GM12878 (cell line): Measurements from ENCODE around the gene ITGB5. TPM values are rescaled to one million over a fixed set of nuclear protein-coding genes. Genes with fewer than 3 reads are reported as not detected.

Experiments
- ATAC-seq: fragments of 200-7000 bp; cut with Tn5 transposase; 3 replicates; pipeline ENCODE4 v1.9.1; 2020; ENCODE audit warnings: mild to moderate bottlenecking, moderate library complexity
- BruUV-seq: library from RNA; stranded (reverse); fragments of 400-500 nt; replicated peaks from 2 replicates; lab custom pipeline; 2021; lab: Mats Ljungman, UMichigan
- CTCF ChIA-PET: fragments of 300-600 bp; sonication (Branson Sonifier 250); formaldehyde crosslinking; extraction: SDS; loops from one replicate; lab custom pipeline; 2021; ENCODE audit warnings: inconsistent platforms; lab: Yijun Ruan, JAX
- POLR2A ChIA-PET: fragments of 350-600 bp; formaldehyde crosslinking; extraction: SDS; loops from one replicate; lab custom pipeline; 2021; ENCODE audit warnings: inconsistent platforms; lab: Charles Lee
- RAD21 ChIA-PET: fragments of 300-600 bp; sonication (Branson Sonifier 250); formaldehyde crosslinking; loops from one replicate; lab custom pipeline; 2023; ENCODE audit warnings: antibody characterized with exemption; ENCODE audit not compliant: unreplicated experiment; lab: Charles Lee
- SMC1A ChIA-PET: fragments of 300-600 bp; sonication (Branson Sonifier 250); formaldehyde crosslinking; loops from one replicate; lab custom pipeline; 2023; ENCODE audit not compliant: unreplicated experiment, uncharacterized antibody; lab: Charles Lee
- DNase-seq: peaks from one replicate; pipeline ENCODE4 v3.0.0-alpha.2; 2011; ENCODE audit warnings: low read depth, low spot score
- FAIRE-seq: peaks from 3 replicates; lab custom pipeline; 2011; peaks lifted over from hg19 to GRCh38; lab: Jason Lieb, UNC
- H2AFZ ChIP-seq: 2 replicates; pipeline ENCODE4 v1.6.0; 2011; ENCODE audit warnings: low read depth, low read length, control low read depth; ENCODE audit not compliant: control insufficient read depth
- H3K27ac ChIP-seq: 2 replicates; pipeline ENCODE4 v1.5.1; 2011; ENCODE audit warnings: control low read depth; ENCODE audit not compliant: control insufficient read depth, insufficient read depth
- H3K27me3 ChIP-seq, 2 experiments: replicated peaks in 1 of 2; 2 replicates each; pipeline versions ENCODE4 v1.6.0 to v1.6.1; 2011; ENCODE audit warnings: low read length in 1 of 2; ENCODE audit not compliant: control insufficient read depth in 2 of 2, insufficient read depth in 2 of 2
- H3K36me3 ChIP-seq, 2 experiments: 2 replicates each; pipeline ENCODE4 v1.5.1; 2011; ENCODE audit warnings: low read length in 1 of 2; ENCODE audit not compliant: control insufficient read depth in 2 of 2, insufficient read depth in 2 of 2
- H3K4me1 ChIP-seq: 2 replicates; pipeline ENCODE4 v1.6.1; 2011; ENCODE audit warnings: mild to moderate bottlenecking, low read length, moderate library complexity, mixed read lengths; ENCODE audit not compliant: control insufficient read depth, insufficient read depth
- H3K4me2 ChIP-seq: 2 replicates; pipeline ENCODE4 v1.6.0; 2011; ENCODE audit warnings: control low read depth; ENCODE audit not compliant: control insufficient read depth, insufficient read depth
- H3K4me3 ChIP-seq: fragments of 200-600 bp; sonication (generic); 2 replicates; pipeline ENCODE4 v1.5.1; 2016
- H3K79me2 ChIP-seq: 2 replicates; pipeline ENCODE4 v1.6.0; 2011; ENCODE audit warnings: low read length; ENCODE audit not compliant: control insufficient read depth, insufficient read depth
- H3K9ac ChIP-seq: 2 replicates; pipeline ENCODE4 v1.8.0; 2011; ENCODE audit warnings: low read length, control low read depth, mixed read lengths; ENCODE audit not compliant: control insufficient read depth, insufficient read depth
- H3K9me3 ChIP-seq: replicated peaks from 3 replicates; pipeline ENCODE4 v1.5.1; 2011; ENCODE audit warnings: mild to moderate bottlenecking, low read length; ENCODE audit not compliant: control insufficient read depth, insufficient read depth
- H4K20me1 ChIP-seq: 2 replicates; pipeline ENCODE4 v1.6.0; 2011; ENCODE audit not compliant: control insufficient read depth, insufficient read depth
- ATF7 ChIP-seq: fragments of 450-650 bp; IDR thresholded peaks from 2 replicates; pipeline ENCODE4 v1.6.1; 2016; ENCODE audit warnings: low read depth, mild to moderate bottlenecking
- BHLHE40 ChIP-seq, 2 experiments: fragments of 450-650 bp in 1 of 2; IDR thresholded peaks; 2 replicates each; pipeline ENCODE4 v1.6.1; 2011 to 2017; ENCODE audit warnings: low read depth in 2 of 2, borderline replicate concordance in 1 of 2, improper control_type of control experiment in 1 of 2, low read length in 1 of 2, mild to moderate bottlenecking in 1 of 2
- CREB1 ChIP-seq: IDR thresholded peaks from 2 replicates; pipeline ENCODE4 v1.6.1; 2012; ENCODE audit warnings: low read depth, mild to moderate bottlenecking, inconsistent platforms
- DPF2 ChIP-seq: fragments of 450-650 bp; IDR thresholded peaks from 2 replicates; pipeline ENCODE4 v1.6.1; 2017; ENCODE audit warnings: mild to moderate bottlenecking
- EGR1 ChIP-seq, 2 experiments: IDR thresholded peaks; 1 replicate in 1 of 2; 2 replicates in 1 of 2; pipeline ENCODE4 v1.6.1; 2011 to 2012; ENCODE audit warnings: low read depth in 2 of 2, low read length in 2 of 2, borderline replicate concordance in 1 of 2, mild to moderate bottlenecking in 1 of 2, moderate library complexity in 1 of 2
- EP300 ChIP-seq, 2 experiments: fragments of 150-350 bp in 1 of 2; IDR thresholded peaks; 2 replicates each; pipeline ENCODE4 v1.6.1; 2011 to 2012; ENCODE audit warnings: low read depth in 2 of 2, low read length in 2 of 2, borderline replicate concordance in 1 of 2, improper control_type of control experiment in 1 of 2, inconsistent platforms in 1 of 2; ENCODE audit not compliant: control insufficient read depth in 1 of 2
- IKZF1 ChIP-seq: fragments of 450-650 bp; conservative IDR thresholded peaks from 2 replicates; pipeline ENCODE4 v1.6.1; 2017; ENCODE audit warnings: antibody characterized with exemption, mild to moderate bottlenecking
- IKZF2 ChIP-seq, 2 experiments: fragments of 450-650 bp; IDR thresholded peaks; 2 replicates each; pipeline ENCODE4 v1.6.1; 2017; ENCODE audit warnings: mild to moderate bottlenecking in 2 of 2, moderate library complexity in 2 of 2
- MEF2A ChIP-seq: IDR thresholded peaks from 2 replicates; pipeline ENCODE4 v1.6.1; 2011; ENCODE audit warnings: low read depth, mild to moderate bottlenecking, low read length, moderate library complexity; ENCODE audit not compliant: insufficient read depth
- MEF2B ChIP-seq: fragments of 450-650 bp; IDR thresholded peaks from 2 replicates; pipeline ENCODE4 v1.6.1; 2018; ENCODE audit warnings: mild to moderate bottlenecking, moderate library complexity; ENCODE audit not compliant: partially characterized antibody, poor library complexity, severe bottlenecking
- NBN ChIP-seq: fragments of 450-650 bp; IDR thresholded peaks from 2 replicates; pipeline ENCODE4 v1.6.1; 2016
- NR2F1 ChIP-seq: fragments of 450-650 bp; conservative IDR thresholded peaks from 2 replicates; pipeline ENCODE4 v1.6.1; 2017; ENCODE audit warnings: mild to moderate bottlenecking
- POLR2A ChIP-seq: IDR thresholded peaks from 2 replicates; pipeline ENCODE4 v1.6.1; 2011; ENCODE audit warnings: low read depth, mild to moderate bottlenecking, low read length
- WGBS: methylation state at CpG from one replicate; pipeline ENCODE4 v1.1.6; 2016; ENCODE audit warnings: low lambda C conversion rate; ENCODE audit not compliant: insufficient replicate concordance, insufficient coverage; ENCODE audit errors: missing lambda C conversion rate; 5-methylcytosine and 5-hydroxymethylcytosine counted together
- in situ Hi-C: fragments of 300-500 bp; cut with MboI; formaldehyde crosslinking; loops from 9 replicates; pipeline ENCODE4 v1.14.3; 2018; ENCODE audit warnings: mixed read lengths
- intact Hi-C: fragments of 100-400 bp; cut with micrococcal nuclease; formaldehyde crosslinking; loops from one replicate; pipeline ENCODE4 v1.14.2; 2022; ENCODE audit not compliant: unreplicated experiment
- polyA plus RNA-seq, 11 experiments: library from polyadenylated mRNA; depleted of rRNA in 4 of 11; unstranded in 6 of 11; stranded (reverse) in 5 of 11; fragments of >200 nt; fragmentation: Nextera tagmentation in 4 of 11; fragmentation: Illumina TruSeq in 1 of 11; extraction: Ambion mirVana in 4 of 11; extraction: Trizol in 1 of 11; gene quantifications; 1 replicate in 1 of 11; 2 replicates in 10 of 11; pipeline versions ENCODE4 v1.2.1 to v1.2.3, GENCODE V29; 2011 to 2016; ENCODE audit warnings: inconsistent platforms in 2 of 11, missing spikeins in 2 of 11, low read depth in 1 of 11
- total RNA-seq, 4 experiments: library from RNA; depleted of rRNA in 3 of 4; stranded (reverse); fragments of >200 nt in 3 of 4; fragmentation: Illumina TruSeq in 1 of 4; extraction: Trizol in 1 of 4; gene quantifications; 2 replicates each; pipeline versions ENCODE4 v1.2.1 to v1.2.3, GENCODE V29; 2013 to 2021
- TF ChIP-seq, protein P1 (sequence below): fragments of 450-650 bp; IDR thresholded peaks from 2 replicates; pipeline ENCODE4 v1.6.1; 2017; ENCODE audit warnings: mild to moderate bottlenecking, moderate library complexity
- TF ChIP-seq, protein P2 (sequence below): fragments of 450-650 bp; IDR thresholded peaks from 2 replicates; pipeline ENCODE4 v1.6.1; 2016; ENCODE audit warnings: mild to moderate bottlenecking
- TF ChIP-seq, protein P3 (sequence below): IDR thresholded peaks from 2 replicates; pipeline ENCODE4 v1.6.1; 2011; ENCODE audit warnings: mild to moderate bottlenecking, low read depth, low read length, moderate library complexity; ENCODE audit not compliant: insufficient replicate concordance

ITGB5 gene
- total and polyA plus RNA-seq, 10 of the 15 experiments (the other 5 are each of a cell fraction or from before 2014, with no cell fraction given) = 0.05 to 10.0 (median 0.83) TPM; not detected in 2

DNA sequence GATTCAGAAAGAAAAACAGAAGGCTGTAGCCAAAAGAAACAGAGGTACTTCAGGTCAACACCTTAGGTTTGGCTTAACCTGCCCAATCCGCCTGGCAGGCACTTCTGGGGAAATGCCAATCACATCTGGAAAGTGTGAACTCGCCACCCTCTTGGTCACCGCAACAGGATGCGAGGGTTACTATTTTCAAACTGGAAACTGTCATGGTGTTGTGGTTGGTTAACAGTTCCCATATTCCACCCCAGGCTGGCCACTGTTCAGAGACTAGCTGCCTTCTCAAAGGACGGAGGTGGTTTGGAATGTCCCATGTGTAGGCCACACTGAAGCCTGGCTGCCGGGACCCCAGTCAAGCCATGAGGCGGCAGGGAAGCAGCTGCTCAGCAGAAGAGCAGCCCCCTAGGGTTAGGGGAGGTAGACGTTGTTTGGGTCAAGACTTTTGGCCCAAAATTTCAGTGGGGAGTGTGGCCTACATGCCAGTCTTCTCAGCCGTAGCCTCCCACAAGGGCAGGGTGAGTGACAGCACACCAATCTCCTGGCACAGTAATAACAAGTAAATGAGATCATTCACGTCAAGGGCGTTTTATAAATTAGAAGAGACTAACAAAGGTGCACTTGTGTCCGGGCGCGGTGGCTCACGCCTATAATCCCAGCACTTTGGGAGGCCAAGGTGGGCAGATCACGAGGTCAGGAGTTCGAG lies 102.3 kb downstream of the ITGB5 start:
- POLR2A ChIA-PET = interaction anchor here (1.1 to 1.7 kb wide), 4 partner anchors 25 to 151 kb away, joined by 3 to 4 read pairs (median 4); partner anchors contain the start of gene MUC13
- no peak for FAIRE-seq
- RAD21 ChIA-PET = interaction anchor here (1.0 to 5.3 kb wide), 6 partner anchors 14 to 117 kb away, joined by 3 to 41 read pairs (median 6); no protein-coding TSS in a partner anchor
- in situ Hi-C loops = no loop called here
- CTCF ChIA-PET = interaction anchor here (0.7 to 7.0 kb wide), 10 partner anchors 15 to 117 kb away, joined by 3 to 96 read pairs (median 4); no protein-coding TSS in a partner anchor
- Histone ChIP-seq H3K4me1 (peaks cover 21% of the 10 kb centered on the region), H3K9me3 (no peaks in the 10 kb centered on the region), H3K27me3 (no peaks in the 10 kb centered on the region), H4K20me1 (no peaks in the 10 kb centered on the region), H3K36me3 (no peaks in the 10 kb centered on the region), H3K79me2 (no peaks in the 10 kb centered on the region), H2AFZ (0 out of 2 replicates have a peak overlapping the region, but pooled peaks have one; percentile 5), H3K27ac (peak overlapping the region; percentile 45; the same call in 1 of the 2 replicates), H3K9ac (no peak overlapping the region), H3K4me2 (peak overlapping the region; percentile 21), H3K4me3 (no peak overlapping the region)
- intact Hi-C loops = no loop called here
- SMC1A ChIA-PET = interaction anchor here (0.6 to 7.1 kb wide), 7 partner anchors 15 to 1045 kb away, joined by 3 to 88 read pairs (median 3); no protein-coding TSS in a partner anchor
- 47% methylated on average over 17 of the region's 17 CpGs for WGBS
- BruUV-seq = no TSS peak
- DNase-seq = peak; percentile 90
- ATAC-seq = peak; percentile 84
- TF ChIP-seq ATF7 (0 out of 2 replicates have a peak, but pooled peaks have one; percentile 33), DPF2 (peak; percentile 90), BHLHE40 (IDR thresholded peaks at IDR 0.05; ENCODE audit: borderline replicate concordance in 1 of 2, low read depth in 2 of 2, low read length in 1 of 2) (peak in 1 of 2 experiments; percentile 58; a peak in 2 of 4 replicates), MEF2A (0 out of 2 replicates have a peak, but pooled peaks have one; percentile 29), IKZF1 (peak; percentile 98), NBN (peak; percentile 48; the same call in 1 of the 2 replicates), NR2F1 (peak; percentile 83), EP300 (IDR thresholded peaks at IDR 0.05; ENCODE audit: borderline replicate concordance in 1 of 2, control insufficient read depth in 1 of 2, low read depth in 2 of 2, low read length in 2 of 2) (peak; percentile 67 to 68), EGR1 (IDR thresholded peaks at IDR 0.05; ENCODE audit: borderline replicate concordance in 1 of 2, low read depth in 2 of 2, low read length in 2 of 2) (no peak), CREB1 (no peak), MEF2B (peak; percentile 87), POLR2A (no peak), IKZF2 (IDR thresholded peaks at IDR 0.05) (peak; percentile 95)
- TF ChIP-seq, protein P1, sequence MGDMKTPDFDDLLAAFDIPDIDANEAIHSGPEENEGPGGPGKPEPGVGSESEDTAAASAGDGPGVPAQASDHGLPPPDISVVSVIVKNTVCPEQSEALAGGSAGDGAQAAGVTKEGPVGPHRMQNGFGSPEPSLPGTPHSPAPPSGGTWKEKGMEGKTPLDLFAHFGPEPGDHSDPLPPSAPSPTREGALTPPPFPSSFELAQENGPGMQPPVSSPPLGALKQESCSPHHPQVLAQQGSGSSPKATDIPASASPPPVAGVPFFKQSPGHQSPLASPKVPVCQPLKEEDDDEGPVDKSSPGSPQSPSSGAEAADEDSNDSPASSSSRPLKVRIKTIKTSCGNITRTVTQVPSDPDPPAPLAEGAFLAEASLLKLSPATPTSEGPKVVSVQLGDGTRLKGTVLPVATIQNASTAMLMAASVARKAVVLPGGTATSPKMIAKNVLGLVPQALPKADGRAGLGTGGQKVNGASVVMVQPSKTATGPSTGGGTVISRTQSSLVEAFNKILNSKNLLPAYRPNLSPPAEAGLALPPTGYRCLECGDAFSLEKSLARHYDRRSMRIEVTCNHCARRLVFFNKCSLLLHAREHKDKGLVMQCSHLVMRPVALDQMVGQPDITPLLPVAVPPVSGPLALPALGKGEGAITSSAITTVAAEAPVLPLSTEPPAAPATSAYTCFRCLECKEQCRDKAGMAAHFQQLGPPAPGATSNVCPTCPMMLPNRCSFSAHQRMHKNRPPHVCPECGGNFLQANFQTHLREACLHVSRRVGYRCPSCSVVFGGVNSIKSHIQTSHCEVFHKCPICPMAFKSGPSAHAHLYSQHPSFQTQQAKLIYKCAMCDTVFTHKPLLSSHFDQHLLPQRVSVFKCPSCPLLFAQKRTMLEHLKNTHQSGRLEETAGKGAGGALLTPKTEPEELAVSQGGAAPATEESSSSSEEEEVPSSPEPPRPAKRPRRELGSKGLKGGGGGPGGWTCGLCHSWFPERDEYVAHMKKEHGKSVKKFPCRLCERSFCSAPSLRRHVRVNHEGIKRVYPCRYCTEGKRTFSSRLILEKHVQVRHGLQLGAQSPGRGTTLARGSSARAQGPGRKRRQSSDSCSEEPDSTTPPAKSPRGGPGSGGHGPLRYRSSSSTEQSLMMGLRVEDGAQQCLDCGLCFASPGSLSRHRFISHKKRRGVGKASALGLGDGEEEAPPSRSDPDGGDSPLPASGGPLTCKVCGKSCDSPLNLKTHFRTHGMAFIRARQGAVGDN = peak; percentile 89
- TF ChIP-seq, protein P2, sequence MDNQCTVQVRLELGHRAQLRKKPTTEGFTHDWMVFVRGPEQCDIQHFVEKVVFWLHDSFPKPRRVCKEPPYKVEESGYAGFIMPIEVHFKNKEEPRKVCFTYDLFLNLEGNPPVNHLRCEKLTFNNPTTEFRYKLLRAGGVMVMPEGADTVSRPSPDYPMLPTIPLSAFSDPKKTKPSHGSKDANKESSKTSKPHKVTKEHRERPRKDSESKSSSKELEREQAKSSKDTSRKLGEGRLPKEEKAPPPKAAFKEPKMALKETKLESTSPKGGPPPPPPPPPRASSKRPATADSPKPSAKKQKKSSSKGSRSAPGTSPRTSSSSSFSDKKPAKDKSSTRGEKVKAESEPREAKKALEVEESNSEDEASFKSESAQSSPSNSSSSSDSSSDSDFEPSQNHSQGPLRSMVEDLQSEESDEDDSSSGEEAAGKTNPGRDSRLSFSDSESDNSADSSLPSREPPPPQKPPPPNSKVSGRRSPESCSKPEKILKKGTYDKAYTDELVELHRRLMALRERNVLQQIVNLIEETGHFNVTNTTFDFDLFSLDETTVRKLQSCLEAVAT = 0 out of 2 replicates have a peak, but pooled peaks have one; percentile 38
- TF ChIP-seq, protein P3, sequence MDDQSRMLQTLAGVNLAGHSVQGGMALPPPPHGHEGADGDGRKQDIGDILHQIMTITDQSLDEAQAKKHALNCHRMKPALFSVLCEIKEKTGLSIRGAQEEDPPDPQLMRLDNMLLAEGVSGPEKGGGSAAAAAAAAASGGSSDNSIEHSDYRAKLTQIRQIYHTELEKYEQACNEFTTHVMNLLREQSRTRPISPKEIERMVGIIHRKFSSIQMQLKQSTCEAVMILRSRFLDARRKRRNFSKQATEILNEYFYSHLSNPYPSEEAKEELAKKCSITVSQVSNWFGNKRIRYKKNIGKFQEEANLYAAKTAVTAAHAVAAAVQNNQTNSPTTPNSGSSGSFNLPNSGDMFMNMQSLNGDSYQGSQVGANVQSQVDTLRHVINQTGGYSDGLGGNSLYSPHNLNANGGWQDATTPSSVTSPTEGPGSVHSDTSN = peak; percentile 75
